ENCODE measurements around the gene COL21A1.
"Not testable (repeated sequence)": the region's sequence is repeated elsewhere in the genome, so short reads cannot be mapped to it uniquely, and the experiment has no call there.

Gene COL21A1

GRCh38 chr6:56047931-56048540, 199.3 kb downstream of the COL21A1 start:
- DNase-seq (ENCODE audit: low read depth): no peak

- no peak for DNase-seq (ENCODE audit: low read depth)
These were observed 200.8 kb downstream of the COL21A1 start for GRCh38 chr6:56046576-56046975.

GRCh38 chr6:56043761-56044160, 203.6 kb downstream of the COL21A1 start:
- DNase-seq (ENCODE audit: low read depth): no peak

GRCh38 chr6:56043076-56043475, 204.3 kb downstream of the COL21A1 start:
- no peak for DNase-seq (ENCODE audit: low read depth)

GRCh38 chr6:56041591-56041990, 205.8 kb downstream of the COL21A1 start:
- DNase-seq (ENCODE audit: low read depth): no peak

GRCh38 chr6:56040889-56041301, 206.5 kb downstream of the COL21A1 start:
- no peak for DNase-seq (ENCODE audit: low read depth)

GRCh38 chr6:56040223-56040622, 207.2 kb downstream of the COL21A1 start:
- no peak for DNase-seq (ENCODE audit: low read depth)

GRCh38 chr6:56038764-56039163, 208.6 kb downstream of the COL21A1 start:
- DNase-seq (ENCODE audit: low read depth): no peak

- DNase-seq (ENCODE audit: low read depth): no peak
These were observed 209.8 kb downstream of the COL21A1 start for GRCh38 chr6:56037601-56038000.

- no peak for DNase-seq (ENCODE audit: low read depth)
These were observed 210.3 kb downstream of the COL21A1 start for GRCh38 chr6:56036916-56037600.

GRCh38 chr6:56033401-56033800, 214.0 kb downstream of the COL21A1 start:
- no peak for DNase-seq (ENCODE audit: low read depth)

- DNase-seq (ENCODE audit: low read depth): no peak
These were observed 214.6 kb downstream of the COL21A1 start for GRCh38 chr6:56032715-56033260.

GRCh38 chr6:56027865-56028264, 219.5 kb downstream of the COL21A1 start:
- no peak for DNase-seq (ENCODE audit: low read depth)

GRCh38 chr6:56026455-56027180, 220.8 kb downstream of the COL21A1 start:
- DNase-seq (ENCODE audit: low read depth): no peak

GRCh38 chr6:56025795-56026194, 221.6 kb downstream of the COL21A1 start:
- DNase-seq (ENCODE audit: low read depth): no peak

- DNase-seq (ENCODE audit: low read depth): no peak
These were observed 222.4 kb downstream of the COL21A1 start for GRCh38 chr6:56024931-56025330.

- DNase-seq (ENCODE audit: low read depth): no peak
These were observed 223.6 kb downstream of the COL21A1 start for GRCh38 chr6:56023829-56024228.

GRCh38 chr6:56022678-56023077, 224.7 kb downstream of the COL21A1 start:
- DNase-seq (ENCODE audit: low read depth): no peak

- DNase-seq (ENCODE audit: low read depth): no peak
These were observed 225.4 kb downstream of the COL21A1 start for GRCh38 chr6:56021943-56022342.

GRCh38 chr6:56019973-56020372, 227.4 kb downstream of the COL21A1 start:
- no peak for DNase-seq (ENCODE audit: low read depth)

- DNase-seq (ENCODE audit: low read depth): no peak
These were observed 230.2 kb downstream of the COL21A1 start for GRCh38 chr6:56017198-56017597.

GRCh38 chr6:56014039-56014438, 233.3 kb downstream of the COL21A1 start:
- not testable (repeated sequence) for DNase-seq (ENCODE audit: low read depth)

- no peak for DNase-seq (ENCODE audit: low read depth)
These were observed 237.7 kb downstream of the COL21A1 start for GRCh38 chr6:56009636-56010035.
